IPS-NIHi11 (cell line): Measurements from ENCODE around the gene IRAK2.

Source experiments
- DNase-seq: peaks from one replicate; pipeline ENCODE4 v3.0.0; 2012; ENCODE audit warnings: mixed read lengths, low spot score

Gene IRAK2

GRCh38 chr3:10285272-10286132, 120.8 kb downstream of the IRAK2 start:
- DNase-seq: no peak

GRCh38 chr3:10286133-10286524, 121.4 kb downstream of the IRAK2 start:
- no peak for DNase-seq

GRCh38 chr3:10286596-10287295, 122.0 kb downstream of the IRAK2 start:
- peak; percentile 77 for DNase-seq

GRCh38 chr3:10287936-10288574, 123.3 kb downstream of the IRAK2 start:
- no peak for DNase-seq

- no peak for DNase-seq
These were observed 123.8 kb downstream of the IRAK2 start for GRCh38 chr3:10288575-10288960.

GRCh38 chr3:10289077-10289476, 124.4 kb downstream of the IRAK2 start:
- no peak for DNase-seq

GRCh38 chr3:10289787-10290355, 125.2 kb downstream of the IRAK2 start:
- no peak for DNase-seq

GRCh38 chr3:10290481-10291176, 125.9 kb downstream of the IRAK2 start:
- DNase-seq: no peak

- no peak for DNase-seq
These were observed 126.9 kb downstream of the IRAK2 start for GRCh38 chr3:10291641-10292040.

- DNase-seq: no peak
These were observed 128.0 kb downstream of the IRAK2 start, which contains the start of gene GHRL for GRCh38 chr3:10292505-10293419. TSS of gene GHRL (minus strand) at chr3:10292947. CDS start at chr3:10290180, 2,767 bp downstream.
